Spleen (tissue), 7 donors: Measurements from ENCODE around the gene BLOC1S2.

ENCODE experiments used
- CTCF ChIP-seq, 11 experiments: fragments of 200-600 bp in 7 of 11; fragments of 450-650 bp in 4 of 11; sonication (generic) in 4 of 11; IDR thresholded peaks in 8 of 11; conservative IDR thresholded peaks in 3 of 11; 1 replicate in 7 of 11; 2 replicates in 4 of 11; pipeline versions ENCODE4 v1.4.0 to v1.8.0; 2016 to 2021; ENCODE audit warnings: antibody characterized with exemption in 11 of 11, inconsistent platforms in 4 of 11, mild to moderate bottlenecking in 1 of 11
- POLR2A ChIP-seq, 3 donors: fragments of 450-650 bp; IDR thresholded peaks; one replicate each; pipeline ENCODE4 v1.5.1; 2017; ENCODE audit warnings: antibody characterized with exemption in 3 of 3, mild to moderate bottlenecking in 1 of 3
- POLR2AphosphoS5 ChIP-seq, 3 donors: sonication (generic); formaldehyde crosslinking; IDR thresholded peaks; one replicate each; pipeline ENCODE4 v1.5.1; 2017; ENCODE audit warnings: antibody characterized with exemption in 3 of 3
- donor health status: DM: no; HTN: no; CAD: no; lungs with moderate emphysema.
- donor health status: DM: no; HTN: no; CAD: no.
- donor health status: DM: no; HTN: no; CAD: no.

GRCh38 chr10:100248820-100249219 lies 37.7 kb downstream of the BLOC1S2 start:
- TF ChIP-seq POLR2AphosphoS5 (IDR thresholded peaks at IDR 0.05) (peak in 1 of 3 donors; percentile 23), CTCF (IDR thresholded peaks at IDR 0.05 in 8 of 11, conservative IDR thresholded peaks at IDR 0.05 in 3 of 11) (no peak), POLR2A (IDR thresholded peaks at IDR 0.05) (no peak)
